SK-N-SH (cell line): ENCODE results near the gene HDAC4.

Source experiments
- CTCF ChIP-seq: fragments of 200-600 bp; sonication (generic); IDR thresholded peaks from 2 replicates; pipeline ENCODE4 v1.6.1; 2017; ENCODE audit warnings: antibody characterized with exemption, mild to moderate bottlenecking, moderate library complexity
- EZH2phosphoT487 ChIP-seq: fragments of 200-600 bp; sonication (generic); IDR thresholded peaks from 2 replicates; pipeline ENCODE4 v1.6.1; 2017; ENCODE audit warnings: low read depth, mixed run types, mild to moderate bottlenecking, antibody characterized with exemption, moderate library complexity, borderline replicate concordance
- POLR2AphosphoS5 ChIP-seq: IDR thresholded peaks from 2 replicates; pipeline ENCODE4 v1.6.1; 2012; ENCODE audit warnings: low read depth, low read length
- RFX5 ChIP-seq: IDR thresholded peaks from 2 replicates; pipeline ENCODE4 v1.6.1; 2012; ENCODE audit warnings: mild to moderate bottlenecking, improper control_type of control experiment, low read length
- SIN3A ChIP-seq: IDR thresholded peaks from 2 replicates; pipeline ENCODE4 v1.6.1; 2012; ENCODE audit warnings: low read depth, mild to moderate bottlenecking, low read length, moderate library complexity, borderline replicate concordance
- YY1 ChIP-seq: IDR thresholded peaks from 2 replicates; pipeline ENCODE4 v1.4.0; 2012; ENCODE audit warnings: low read depth, mild to moderate bottlenecking

GRCh38 chr2:239349453-239350135 lies 51.2 kb downstream of the HDAC4 start:
- TF ChIP-seq CTCF, result no peak
- TF ChIP-seq YY1, result no peak
- no peak for TF ChIP-seq POLR2AphosphoS5
- no peak for TF ChIP-seq SIN3A
- no peak for TF ChIP-seq RFX5
- TF ChIP-seq EZH2phosphoT487, result no peak
